Measurements from ENCODE around the gene METRN.

Gene METRN

DNA sequence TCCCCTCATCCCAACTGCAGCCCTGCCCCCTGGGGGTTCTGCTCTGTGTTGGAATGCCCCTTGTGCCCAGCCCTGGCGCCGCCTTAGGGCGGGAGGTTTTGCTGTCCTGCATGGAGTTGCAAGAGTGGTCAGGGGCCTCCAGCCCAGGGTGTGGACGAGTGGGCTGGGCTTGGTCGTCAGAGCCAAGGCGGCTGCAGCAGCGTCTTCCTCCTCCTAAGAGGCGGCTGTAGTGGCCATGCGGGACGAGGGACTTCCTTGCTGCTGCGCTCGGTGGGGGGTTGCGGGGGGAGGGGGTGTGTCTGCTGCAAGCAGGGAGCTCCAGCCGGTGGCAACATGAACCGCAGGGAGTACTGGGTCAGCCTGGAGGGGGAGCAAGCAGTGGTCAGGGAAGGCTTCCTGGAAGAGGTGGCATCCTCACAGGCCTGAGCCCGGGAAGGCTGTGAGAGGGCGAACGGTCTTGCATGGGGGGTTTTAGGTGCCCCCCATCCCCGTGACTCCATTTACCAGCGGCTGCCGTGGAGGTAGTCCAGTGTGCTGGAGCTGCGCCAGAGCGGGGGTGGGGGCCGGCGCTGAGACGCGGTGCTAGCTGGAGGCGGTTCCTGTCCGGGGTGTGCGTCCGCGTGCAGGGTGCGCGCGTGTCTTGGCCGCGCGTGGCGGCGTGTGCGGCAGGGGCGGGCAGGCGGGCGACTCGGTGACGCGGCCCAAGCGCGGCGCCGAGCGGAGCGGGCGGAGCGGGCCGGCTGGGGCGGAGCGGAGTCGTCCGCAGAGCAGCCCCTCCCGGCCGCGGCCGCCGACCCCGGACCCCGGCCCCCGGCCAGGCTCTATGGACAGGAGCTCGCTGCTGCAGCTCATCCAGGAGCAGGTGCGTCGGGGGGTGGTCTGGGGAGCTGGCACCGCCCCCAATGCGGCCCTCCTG lies 39.7 kb upstream of the METRN start, which contains the start of gene RHBDL1:
Gene RHBDL1 (plus strand): TSS at position 704 of the 916 bp plus-strand sequence. CDS start 120 bp downstream, at position 824.
- TF ChIP-seq CTCF (IDR thresholded peaks at IDR 0.05; ENCODE audit: insufficient read depth, low read depth, low read length, missing control alignments), result no peak
- no peak within 1 kb of the TSS for H3K4me3 ChIP-seq (ENCODE audit: low read depth, low read length)
- peak; percentile 35 for DNase-seq (ENCODE audit: low read depth)

DNA sequence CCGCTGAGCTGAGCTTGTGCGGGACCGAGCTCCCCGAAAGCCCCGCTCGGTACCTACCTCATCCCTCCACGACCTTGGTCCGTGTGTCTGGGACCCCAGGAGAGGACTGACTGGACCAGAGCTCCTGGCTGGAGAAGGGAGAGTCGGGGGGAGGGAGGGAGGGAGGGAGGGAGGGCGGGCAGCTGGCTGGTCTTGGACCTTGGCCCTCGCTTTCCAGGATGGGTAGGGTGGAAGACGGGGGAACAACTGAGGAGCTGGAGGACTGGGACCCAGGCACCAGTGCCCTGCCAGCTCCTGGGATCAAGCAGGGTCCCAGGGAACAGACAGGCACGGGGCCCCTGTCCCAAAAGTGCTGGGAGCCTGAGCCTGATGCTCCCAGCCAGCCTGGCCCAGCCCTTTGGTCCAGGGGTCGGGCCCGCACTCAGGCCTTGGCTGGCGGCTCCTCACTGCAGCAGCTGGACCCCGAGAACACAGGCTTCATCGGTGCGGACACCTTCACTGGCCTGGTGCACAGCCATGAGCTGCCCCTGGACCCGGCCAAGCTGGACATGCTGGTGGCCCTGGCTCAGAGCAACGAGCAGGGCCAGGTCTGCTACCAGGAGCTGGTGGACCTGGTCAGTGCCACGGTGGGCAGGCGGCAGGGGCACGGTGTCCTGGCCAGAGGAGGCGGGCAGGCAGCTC lies 38.9 kb upstream of the METRN start:
- no peak overlapping the region for H3K4me3 ChIP-seq (ENCODE audit: low read depth, low read length)
- no peak for TF ChIP-seq CTCF (IDR thresholded peaks at IDR 0.05; ENCODE audit: insufficient read depth, low read depth, low read length, missing control alignments)
- no peak for DNase-seq (ENCODE audit: low read depth)

- DNase-seq (ENCODE audit: low read depth), result no peak
- no peak overlapping the region for H3K4me3 ChIP-seq (ENCODE audit: low read depth, low read length)
- TF ChIP-seq CTCF (IDR thresholded peaks at IDR 0.05; ENCODE audit: insufficient read depth, low read depth, low read length, missing control alignments), result no peak
Measured at GRCh38 chr16:676565-676902, 38.4 kb upstream of the METRN start.

- TF ChIP-seq CTCF (IDR thresholded peaks at IDR 0.05; ENCODE audit: insufficient read depth, low read depth, low read length, missing control alignments), result no peak
- no peak overlapping the region for H3K4me3 ChIP-seq (ENCODE audit: low read depth, low read length)
- DNase-seq (ENCODE audit: low read depth), result no peak
Measured at GRCh38 chr16:676913-677312, 38.0 kb upstream of the METRN start.

DNA sequence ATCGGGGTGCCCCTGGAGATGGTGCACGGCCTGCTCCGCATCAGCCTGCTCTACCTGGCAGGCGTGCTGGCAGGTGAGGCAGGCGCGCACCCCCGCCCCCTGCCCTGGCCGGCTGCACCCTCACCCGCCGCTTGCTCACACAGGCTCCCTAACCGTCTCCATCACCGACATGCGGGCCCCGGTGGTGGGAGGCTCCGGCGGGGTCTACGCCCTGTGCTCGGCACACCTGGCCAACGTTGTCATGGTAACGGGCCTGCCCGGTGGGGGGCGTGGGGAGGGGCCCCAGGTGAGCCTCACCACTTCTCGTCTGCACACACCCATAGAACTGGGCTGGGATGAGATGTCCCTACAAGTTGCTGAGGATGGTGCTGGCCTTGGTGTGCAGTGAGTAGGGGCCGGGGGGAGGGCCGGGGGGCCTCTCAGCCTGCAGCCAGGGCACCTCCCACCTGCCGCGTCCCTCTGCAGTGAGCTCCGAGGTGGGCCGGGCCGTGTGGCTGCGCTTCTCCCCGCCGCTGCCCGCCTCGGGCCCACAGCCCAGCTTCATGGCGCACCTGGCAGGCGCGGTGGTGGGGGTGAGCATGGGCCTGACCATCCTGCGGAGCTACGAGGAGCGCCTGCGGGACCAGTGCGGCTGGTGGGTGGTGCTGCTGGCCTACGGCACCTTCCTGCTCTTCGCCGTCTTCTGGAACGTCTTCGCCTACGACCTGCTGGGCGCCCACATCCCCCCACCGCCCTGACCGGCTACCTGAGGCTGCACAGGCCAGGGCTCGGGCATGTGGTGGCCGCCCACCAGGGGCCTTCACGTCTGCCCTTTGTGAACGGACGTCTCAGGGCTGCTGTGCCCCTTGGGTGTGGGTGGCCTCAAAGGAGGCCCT lies 37.4 kb upstream of the METRN start:
- TF ChIP-seq CTCF (IDR thresholded peaks at IDR 0.05; ENCODE audit: insufficient read depth, low read depth, low read length, missing control alignments), result no peak
- no peak for DNase-seq (ENCODE audit: low read depth)
- no peak overlapping the region for H3K4me3 ChIP-seq (ENCODE audit: low read depth, low read length)

DNA sequence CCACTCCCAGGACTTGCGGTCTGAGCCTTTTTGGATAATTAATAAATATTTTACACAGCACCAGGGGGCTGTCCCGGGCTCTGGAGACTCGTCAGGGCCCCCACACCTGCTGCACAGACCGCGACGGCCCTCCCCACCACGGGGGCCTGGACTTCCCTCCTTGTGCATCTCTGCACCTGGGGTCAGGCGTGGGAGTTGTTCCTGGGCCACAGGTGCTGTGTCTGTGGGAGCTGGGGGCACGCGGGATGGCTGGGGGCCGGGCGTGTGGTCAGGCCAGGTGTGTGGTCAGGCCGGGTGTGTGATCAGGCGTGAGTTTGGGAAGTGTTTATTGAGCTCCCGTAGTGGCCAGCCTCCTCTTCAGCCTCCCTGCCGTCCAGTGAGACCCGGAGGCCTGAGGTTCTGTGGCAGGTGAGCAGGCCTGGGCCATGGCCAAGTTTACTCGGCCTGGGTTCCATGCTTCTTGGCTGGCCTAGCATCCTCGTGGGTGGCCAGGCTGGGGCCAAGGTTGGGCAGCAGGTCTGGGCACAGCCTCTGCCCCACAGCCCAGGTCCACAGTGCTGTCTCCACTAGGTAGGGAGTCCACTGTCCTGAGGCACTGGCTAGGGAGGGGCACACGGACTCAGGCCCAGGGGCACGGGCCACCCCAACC lies 36.6 kb upstream of the METRN start:
- no peak for DNase-seq (ENCODE audit: low read depth)
- no peak for TF ChIP-seq CTCF (IDR thresholded peaks at IDR 0.05; ENCODE audit: insufficient read depth, low read depth, low read length, missing control alignments)
- H3K4me3 ChIP-seq (ENCODE audit: low read depth, low read length), result no peak overlapping the region

All from GM12865 (cell line).